Cardiac fibroblast (primary cell): ENCODE results near the gene DNLZ.
"Not testable (repeated sequence)": the region's sequence is repeated elsewhere in the genome, so short reads cannot be mapped to it uniquely, and the experiment has no call there.

Source experiments
- DNase-seq, 2 donors: peaks; one replicate each; pipeline versions ENCODE4 v3.0.0 to v3.0.0-alpha.2; 2010; ENCODE audit warnings: low read depth in 2 of 2
- H3K4me3 ChIP-seq, 2 donors: replicated peaks in 1 of 2; 1 replicate in 1 of 2; 2 replicates in 1 of 2; pipeline ENCODE4 v1.5.1; 2011; ENCODE audit warnings: low read depth in 2 of 2, low read length in 2 of 2, mild to moderate bottlenecking in 2 of 2, moderate library complexity in 1 of 2
- TF ChIP-seq, protein P1 (sequence below): IDR thresholded peaks from one replicate; pipeline ENCODE4 v1.5.1; 2011; ENCODE audit warnings: low read depth, mild to moderate bottlenecking, low read length, inconsistent platforms

The DNLZ gene

GRCh38 chr9:136363106-136363948, at the start of gene DNLZ:
DNLZ (minus strand) TSS chr9:136363744; CDS start chr9:136363714, 30 bp downstream.
- H3K4me3 ChIP-seq: peak within 1 kb of the TSS; percentile 69 to 79
- TF ChIP-seq, protein P1, sequence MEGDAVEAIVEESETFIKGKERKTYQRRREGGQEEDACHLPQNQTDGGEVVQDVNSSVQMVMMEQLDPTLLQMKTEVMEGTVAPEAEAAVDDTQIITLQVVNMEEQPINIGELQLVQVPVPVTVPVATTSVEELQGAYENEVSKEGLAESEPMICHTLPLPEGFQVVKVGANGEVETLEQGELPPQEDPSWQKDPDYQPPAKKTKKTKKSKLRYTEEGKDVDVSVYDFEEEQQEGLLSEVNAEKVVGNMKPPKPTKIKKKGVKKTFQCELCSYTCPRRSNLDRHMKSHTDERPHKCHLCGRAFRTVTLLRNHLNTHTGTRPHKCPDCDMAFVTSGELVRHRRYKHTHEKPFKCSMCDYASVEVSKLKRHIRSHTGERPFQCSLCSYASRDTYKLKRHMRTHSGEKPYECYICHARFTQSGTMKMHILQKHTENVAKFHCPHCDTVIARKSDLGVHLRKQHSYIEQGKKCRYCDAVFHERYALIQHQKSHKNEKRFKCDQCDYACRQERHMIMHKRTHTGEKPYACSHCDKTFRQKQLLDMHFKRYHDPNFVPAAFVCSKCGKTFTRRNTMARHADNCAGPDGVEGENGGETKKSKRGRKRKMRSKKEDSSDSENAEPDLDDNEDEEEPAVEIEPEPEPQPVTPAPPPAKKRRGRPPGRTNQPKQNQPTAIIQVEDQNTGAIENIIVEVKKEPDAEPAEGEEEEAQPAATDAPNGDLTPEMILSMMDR: peak; percentile 61
- peak; percentile 96 to 97 for DNase-seq

- TF ChIP-seq, protein P1: no peak
- no peak overlapping the region for H3K4me3 ChIP-seq
- DNase-seq: peak in 1 of 2 donors; percentile 39
Measured at GRCh38 chr9:136412962-136413361, 49.4 kb upstream of the DNLZ start.

DNA sequence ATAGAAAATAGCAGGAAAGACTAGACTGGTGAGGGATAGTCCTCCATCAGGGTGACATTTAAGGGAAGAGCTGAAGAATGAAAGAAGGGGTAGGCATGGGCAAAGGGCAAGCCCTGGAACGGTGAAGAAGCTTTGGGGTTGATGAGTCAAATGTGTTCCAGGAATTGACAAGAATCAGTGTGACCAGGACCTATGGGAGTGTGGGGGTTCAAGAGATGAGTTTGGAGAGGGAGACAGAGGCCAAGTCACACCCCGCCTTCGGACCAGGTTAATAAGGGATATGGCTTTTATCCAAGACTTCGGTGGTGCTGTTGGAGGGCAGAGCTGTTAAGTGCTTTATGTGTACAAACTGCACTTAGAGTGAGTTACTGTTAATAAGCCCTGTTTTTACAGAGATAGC, 47.8 kb upstream of the DNLZ start:
- TF ChIP-seq, protein P1: no peak

GRCh38 chr9:136410500-136411287, 47.1 kb upstream of the DNLZ start, which contains the start of the genes ENTR1 and PMPCA:
ENTR1 (minus strand) TSS chr9:136410614; CDS start chr9:136410397, 217 bp downstream.
PMPCA (plus strand) TSS chr9:136410658; CDS start chr9:136410669, 11 bp downstream.
- TF ChIP-seq, protein P1: no peak
- peak; percentile 88 to 89 for DNase-seq
- H3K4me3 ChIP-seq: peak within 1 kb of the TSS; percentile 97 to 99

More for the DNA sequence above, 47.8 kb upstream of the DNLZ start:
- no peak for DNase-seq
- H3K4me3 ChIP-seq: peak overlapping the region; percentile 97 to 99

DNA sequence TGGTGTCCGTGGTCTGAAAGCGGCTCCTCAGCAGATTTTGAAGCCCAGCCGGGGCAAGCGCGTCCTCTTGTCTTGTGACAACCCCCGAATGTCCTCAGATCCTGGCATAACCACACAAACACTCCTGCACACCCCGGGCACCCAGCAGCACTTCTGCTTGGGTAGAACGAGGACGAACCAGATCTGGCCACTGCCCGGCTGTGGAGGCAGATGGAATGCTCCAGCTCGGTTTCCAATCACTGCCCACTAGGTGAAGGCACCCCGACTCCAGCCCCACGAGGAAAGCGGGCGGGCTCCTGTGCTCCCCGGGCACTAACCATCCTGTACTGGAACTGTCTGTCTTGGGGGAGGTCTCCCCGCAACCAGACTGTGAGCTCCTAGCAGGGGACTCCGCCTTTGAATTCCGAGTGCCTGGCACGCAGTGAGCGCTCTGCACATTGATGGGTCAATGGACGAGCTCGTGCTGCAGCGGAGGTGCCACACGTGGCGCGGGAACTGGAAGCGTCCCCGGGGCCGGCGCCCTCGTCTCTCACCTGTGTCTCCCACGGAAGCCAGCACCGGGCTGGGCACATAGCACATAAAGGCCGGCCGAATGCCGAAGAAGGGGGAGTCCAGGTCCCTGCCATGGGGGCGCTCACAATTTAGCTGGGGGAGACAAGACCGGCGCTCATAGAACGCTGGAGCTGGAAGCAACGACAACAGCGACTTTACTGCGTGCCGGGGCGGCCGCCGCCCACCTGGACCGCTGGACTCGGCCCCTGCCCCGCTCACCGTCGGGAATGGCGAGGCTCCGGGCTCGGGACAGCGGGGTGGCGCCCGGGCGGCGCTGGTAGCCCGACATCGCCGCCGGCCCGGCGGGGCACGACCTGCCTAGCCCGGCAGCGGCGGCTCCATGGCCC, 46.3 kb upstream of the DNLZ start:
- TF ChIP-seq, protein P1: no peak
- peak; percentile 37 to 42 for DNase-seq

GRCh38 chr9:136407911-136408310, 44.4 kb upstream of the DNLZ start:
- DNase-seq: no peak
- H3K4me3 ChIP-seq: no peak overlapping the region
- TF ChIP-seq, protein P1: no peak

More for the DNA sequence above, 46.3 kb upstream of the DNLZ start:
- peak overlapping the region; percentile 97 to 99 for H3K4me3 ChIP-seq

GRCh38 chr9:136407061-136407460, 43.5 kb upstream of the DNLZ start:
- not testable (repeated sequence) for H3K4me3 ChIP-seq, DNase-seq

DNA sequence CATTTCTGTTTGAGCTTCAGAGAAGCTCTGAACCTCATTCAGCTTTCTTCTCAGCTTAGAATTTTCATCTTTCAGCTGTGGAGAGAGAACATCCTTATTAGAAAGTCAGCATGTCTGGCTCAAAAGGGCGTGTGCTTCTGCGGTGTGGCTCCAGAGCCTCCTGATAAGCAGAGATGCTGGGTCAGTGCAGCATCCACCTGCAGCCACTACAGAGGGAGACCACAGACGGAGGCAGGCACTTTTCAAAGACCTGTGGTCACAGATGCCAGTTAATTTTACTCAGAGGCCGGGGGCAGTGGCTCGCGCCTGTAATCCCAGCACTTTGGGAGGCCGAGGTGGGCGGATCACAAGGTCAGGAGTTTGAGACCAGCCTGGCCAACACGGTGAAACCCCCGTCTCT, 42.4 kb upstream of the DNLZ start:
- DNase-seq, H3K4me3 ChIP-seq: not testable (repeated sequence)
